ENCODE results near the gene ST8SIA5. TPM values are rescaled to one million over a fixed set of nuclear protein-coding genes. Genes with fewer than 3 reads are reported as not detected.

Gene ST8SIA5
- total and polyA plus RNA-seq, 2 of the 13 experiments (the other 11 are each of a cell fraction or from before 2014, with no cell fraction given) = 0.07 to 0.20 TPM

DNA sequence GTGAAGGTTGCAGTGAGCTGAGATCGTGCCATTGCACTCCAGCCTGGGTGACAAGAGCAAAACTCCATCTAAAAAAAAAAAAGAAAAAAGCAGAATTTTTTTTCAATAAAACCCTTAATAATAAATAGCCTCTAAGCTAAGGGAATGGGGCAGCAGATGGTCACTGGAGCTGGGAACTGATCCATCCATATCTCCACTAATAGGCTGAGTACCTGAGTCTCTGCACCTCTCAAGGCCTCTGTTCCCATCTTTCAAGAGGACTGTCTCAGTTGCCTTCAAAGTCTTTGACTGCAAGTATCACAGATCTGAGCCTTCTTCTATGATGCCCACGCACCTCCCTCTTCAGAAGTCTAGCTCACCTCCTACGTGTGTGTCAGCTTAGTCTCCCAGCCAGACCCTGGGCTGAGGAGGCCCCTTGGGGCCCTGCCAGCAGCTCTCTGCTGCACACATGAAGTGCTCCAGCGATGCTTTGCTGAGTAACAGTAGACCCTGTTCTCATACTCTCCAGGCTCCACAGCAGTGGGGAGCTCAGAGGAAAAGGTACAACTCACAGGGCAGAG, 32.9 kb downstream of the ST8SIA5 start (continued):
- no peak for TF ChIP-seq ZNF280D (CRISPR knock-in tag; IDR thresholded peaks at IDR 0.05)
- TF ChIP-seq ZNF839 (CRISPR knock-in tag; IDR thresholded peaks at IDR 0.05; ENCODE audit: borderline replicate concordance) = no peak
- no peak for TF ChIP-seq ZNF484 (CRISPR knock-in tag; IDR thresholded peaks at IDR 0.05; ENCODE audit: borderline replicate concordance, low read depth)
- no peak for TF ChIP-seq STAT6 (CRISPR knock-in tag; IDR thresholded peaks at IDR 0.05; ENCODE audit: borderline replicate concordance)
- no peak for TF ChIP-seq SKI (IDR thresholded peaks at IDR 0.05; ENCODE audit: partially characterized antibody)
- TF ChIP-seq, protein P1, sequence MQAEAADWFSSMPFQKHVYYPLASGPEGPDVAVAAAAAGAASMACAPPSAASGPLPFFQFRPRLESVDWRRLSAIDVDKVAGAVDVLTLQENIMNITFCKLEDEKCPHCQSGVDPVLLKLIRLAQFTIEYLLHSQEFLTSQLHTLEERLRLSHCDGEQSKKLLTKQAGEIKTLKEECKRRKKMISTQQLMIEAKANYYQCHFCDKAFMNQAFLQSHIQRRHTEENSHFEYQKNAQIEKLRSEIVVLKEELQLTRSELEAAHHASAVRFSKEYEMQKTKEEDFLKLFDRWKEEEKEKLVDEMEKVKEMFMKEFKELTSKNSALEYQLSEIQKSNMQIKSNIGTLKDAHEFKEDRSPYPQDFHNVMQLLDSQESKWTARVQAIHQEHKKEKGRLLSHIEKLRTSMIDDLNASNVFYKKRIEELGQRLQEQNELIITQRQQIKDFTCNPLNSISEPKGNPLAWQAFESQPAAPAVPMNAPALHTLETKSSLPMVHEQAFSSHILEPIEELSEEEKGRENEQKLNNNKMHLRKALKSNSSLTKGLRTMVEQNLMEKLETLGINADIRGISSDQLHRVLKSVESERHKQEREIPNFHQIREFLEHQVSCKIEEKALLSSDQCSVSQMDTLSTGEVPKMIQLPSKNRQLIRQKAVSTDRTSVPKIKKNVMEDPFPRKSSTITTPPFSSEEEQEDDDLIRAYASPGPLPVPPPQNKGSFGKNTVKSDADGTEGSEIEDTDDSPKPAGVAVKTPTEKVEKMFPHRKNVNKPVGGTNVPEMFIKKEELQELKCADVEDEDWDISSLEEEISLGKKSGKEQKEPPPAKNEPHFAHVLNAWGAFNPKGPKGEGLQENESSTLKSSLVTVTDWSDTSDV (CRISPR knock-in tag; IDR thresholded peaks at IDR 0.05) = no peak
- no peak for TF ChIP-seq TOE1 (CRISPR knock-in tag; IDR thresholded peaks at IDR 0.05)
- TF ChIP-seq CREBL2 (CRISPR knock-in tag; IDR thresholded peaks at IDR 0.05; ENCODE audit: borderline replicate concordance) = no peak
